ENCODE measurements around the gene UBE2S.

The UBE2S gene

DNA sequence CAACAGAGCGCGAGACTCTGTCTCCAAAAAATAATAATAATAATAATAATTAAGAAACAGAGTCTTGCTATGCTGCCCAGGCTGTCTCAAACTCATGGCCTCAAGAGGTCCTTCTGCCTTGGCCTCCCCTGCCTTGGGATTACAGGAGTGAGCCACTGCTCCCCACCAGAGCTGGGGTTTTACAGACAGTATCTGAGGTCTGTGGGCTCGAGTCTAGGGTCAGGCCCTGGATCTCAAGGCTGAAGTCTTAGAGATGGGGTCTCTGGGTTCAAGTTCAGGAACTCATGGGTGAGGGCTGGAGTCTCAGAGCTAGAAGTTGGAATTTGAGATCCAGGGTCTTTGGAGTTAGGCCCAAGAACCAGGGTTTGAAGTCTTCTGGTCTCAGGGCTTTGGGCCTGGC is 40.8 kb downstream of the UBE2S start:
- no peak for FAIRE-seq
- no peak for DNase-seq (ENCODE audit: low spot score)

DNA sequence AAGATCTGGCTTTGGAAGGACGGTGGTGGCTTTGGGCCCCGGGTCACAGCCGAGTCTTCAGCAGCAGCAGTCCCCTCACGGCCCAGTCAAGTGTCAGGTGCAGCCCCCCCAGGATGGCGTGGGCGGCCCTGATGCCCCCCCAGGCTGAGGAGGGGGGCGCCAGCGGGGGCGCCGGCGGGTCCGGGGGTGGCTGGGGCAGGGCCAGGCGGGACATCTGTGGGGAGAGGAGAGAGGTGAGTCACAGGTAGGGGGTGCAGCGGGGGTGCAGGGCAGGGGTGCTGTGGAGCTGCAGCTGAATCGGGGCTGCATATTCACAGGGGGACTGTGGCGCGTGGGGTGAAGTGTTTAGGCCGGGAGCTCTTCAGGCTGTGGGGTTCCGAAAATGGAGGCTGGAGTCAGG is 41.6 kb downstream of the UBE2S start:
- FAIRE-seq: no peak
- no peak for DNase-seq (ENCODE audit: low spot score)

DNA sequence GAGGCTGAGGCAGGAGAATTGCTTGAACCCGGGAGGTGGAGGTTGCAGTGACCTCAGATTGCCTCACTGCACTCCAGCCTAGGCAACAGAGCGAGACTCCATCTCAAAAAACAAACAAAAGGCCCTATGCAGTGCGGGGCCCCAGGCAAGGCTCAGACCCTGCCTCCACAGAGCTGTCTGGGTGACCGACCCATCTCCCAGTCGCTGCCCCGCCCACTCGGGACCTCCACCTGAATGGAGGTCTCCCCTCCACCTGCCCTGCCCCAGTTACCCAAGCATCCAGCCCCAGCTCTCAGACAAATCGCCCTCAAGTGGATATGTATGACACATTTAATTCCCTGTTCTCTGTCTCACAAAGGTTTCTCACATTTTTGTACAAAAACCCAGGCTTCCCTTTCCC is 42.3 kb downstream of the UBE2S start:
- FAIRE-seq (no peak), DNase-seq (ENCODE audit: low spot score) (no peak)

GRCh38 chr19:55362990-55363716 is 44.4 kb downstream of the UBE2S start, which contains the start of gene GARIN5B:
Gene GARIN5B (minus strand): TSS chr19:55363260. CDS start chr19:55363066, 194 bp downstream.
- FAIRE-seq (no peak), DNase-seq (ENCODE audit: low spot score) (no peak)

- DNase-seq (ENCODE audit: low spot score) (no peak), FAIRE-seq (no peak)
Measured at GRCh38 chr19:55362174-55362989, 45.2 kb downstream of the UBE2S start.

DNA sequence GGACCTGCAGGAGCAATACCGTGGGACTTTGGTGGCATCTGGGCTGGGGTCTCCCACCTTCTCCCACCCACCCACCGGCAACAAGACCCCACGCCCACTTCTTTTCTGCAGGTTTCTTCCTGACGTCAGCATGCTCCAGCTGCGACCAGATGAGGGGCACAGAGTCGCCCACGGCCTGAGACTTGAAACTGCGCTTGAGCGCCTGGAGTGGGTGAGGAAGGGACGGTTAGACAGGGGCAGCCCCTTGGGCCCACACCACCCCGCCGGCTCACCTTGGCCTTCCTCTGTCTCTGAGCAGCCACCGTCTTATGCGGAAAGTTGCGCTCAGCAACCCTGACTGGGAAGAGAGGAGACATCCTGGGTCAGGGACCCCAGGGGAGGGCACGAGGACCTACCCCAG is 46.7 kb downstream of the UBE2S start:
- DNase-seq (ENCODE audit: low spot score): no peak
- no peak for FAIRE-seq

DNA sequence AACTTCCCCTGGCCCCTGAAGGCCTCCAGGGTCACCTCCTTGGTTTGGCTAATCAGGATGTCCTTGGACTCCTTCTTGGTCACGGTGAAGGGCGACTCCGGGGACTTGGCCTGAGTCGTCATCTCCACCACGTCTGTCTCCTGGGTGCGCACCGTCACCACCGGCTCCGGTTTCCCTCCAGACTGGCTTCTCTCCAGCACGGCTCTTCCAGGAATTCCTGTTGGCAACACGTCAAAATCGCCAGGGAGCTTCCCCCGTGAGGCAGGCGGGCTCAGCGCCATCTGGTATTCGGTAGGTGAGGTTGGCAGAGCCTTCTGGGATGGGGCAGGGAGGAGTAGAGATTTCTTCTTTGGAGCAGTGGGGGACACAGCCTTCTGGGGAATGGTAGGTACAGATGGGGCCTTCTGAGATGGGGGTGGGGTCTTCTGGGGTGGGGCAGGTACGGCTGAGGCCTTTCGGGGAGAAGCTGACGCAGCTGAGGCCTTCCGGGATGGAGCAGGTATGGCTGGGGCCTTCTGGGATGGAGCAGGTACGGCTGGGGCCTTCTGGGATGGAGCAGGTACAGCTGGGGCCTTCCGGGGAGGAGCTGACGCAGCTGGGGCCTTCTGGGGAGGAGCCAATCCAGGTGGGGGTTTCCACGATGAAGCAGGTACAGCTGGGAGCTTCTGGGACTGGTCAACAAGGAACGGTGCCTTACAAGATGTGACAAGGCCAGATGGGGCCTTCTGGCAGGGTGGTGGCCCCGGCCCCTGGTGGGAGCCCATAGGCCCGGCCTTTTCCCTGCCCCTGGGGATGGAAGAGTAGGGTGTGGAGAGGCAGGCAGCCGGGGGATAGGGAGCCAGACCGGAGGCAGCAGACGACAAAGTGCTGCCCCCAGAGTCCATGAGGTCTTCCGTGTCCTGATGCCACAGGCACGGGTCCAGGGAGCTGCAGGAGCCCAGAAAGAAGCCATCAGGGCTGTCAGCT is 48.4 kb downstream of the UBE2S start:
- DNase-seq (ENCODE audit: low spot score) (no peak), FAIRE-seq (no peak)

DNA sequence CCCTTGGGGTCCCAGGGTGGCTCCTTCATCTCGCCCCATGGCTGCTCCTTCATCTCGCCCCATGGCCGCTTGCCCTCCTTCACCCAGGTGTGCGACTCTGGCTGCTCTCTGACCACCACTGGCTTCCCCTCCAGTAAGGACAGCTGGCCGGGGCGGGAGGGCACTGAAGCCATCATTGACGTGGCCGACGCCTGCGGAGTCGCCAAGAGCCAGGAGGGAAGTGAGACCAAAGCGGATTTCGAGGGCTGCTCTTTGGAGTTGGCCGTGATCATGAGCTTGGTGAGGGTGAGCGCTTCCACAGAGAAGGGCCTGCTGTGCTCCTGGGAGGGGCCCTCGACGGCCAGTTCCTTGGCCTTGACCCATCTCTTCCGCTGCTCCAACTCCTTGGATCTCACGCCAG is 49.1 kb downstream of the UBE2S start:
- FAIRE-seq (no peak), DNase-seq (ENCODE audit: low spot score) (no peak)

GRCh38 chr19:55355213-55355821 is 52.3 kb downstream of the UBE2S start:
- FAIRE-seq (no peak), DNase-seq (ENCODE audit: low spot score) (no peak)

- no peak for DNase-seq (ENCODE audit: low spot score)
- FAIRE-seq: no peak
Measured at GRCh38 chr19:55354698-55355212, 52.8 kb downstream of the UBE2S start, which contains the start of gene COX6B2. Gene COX6B2 (minus strand): TSS chr19:55354719. CDS start chr19:55354521, 198 bp downstream.

DNA sequence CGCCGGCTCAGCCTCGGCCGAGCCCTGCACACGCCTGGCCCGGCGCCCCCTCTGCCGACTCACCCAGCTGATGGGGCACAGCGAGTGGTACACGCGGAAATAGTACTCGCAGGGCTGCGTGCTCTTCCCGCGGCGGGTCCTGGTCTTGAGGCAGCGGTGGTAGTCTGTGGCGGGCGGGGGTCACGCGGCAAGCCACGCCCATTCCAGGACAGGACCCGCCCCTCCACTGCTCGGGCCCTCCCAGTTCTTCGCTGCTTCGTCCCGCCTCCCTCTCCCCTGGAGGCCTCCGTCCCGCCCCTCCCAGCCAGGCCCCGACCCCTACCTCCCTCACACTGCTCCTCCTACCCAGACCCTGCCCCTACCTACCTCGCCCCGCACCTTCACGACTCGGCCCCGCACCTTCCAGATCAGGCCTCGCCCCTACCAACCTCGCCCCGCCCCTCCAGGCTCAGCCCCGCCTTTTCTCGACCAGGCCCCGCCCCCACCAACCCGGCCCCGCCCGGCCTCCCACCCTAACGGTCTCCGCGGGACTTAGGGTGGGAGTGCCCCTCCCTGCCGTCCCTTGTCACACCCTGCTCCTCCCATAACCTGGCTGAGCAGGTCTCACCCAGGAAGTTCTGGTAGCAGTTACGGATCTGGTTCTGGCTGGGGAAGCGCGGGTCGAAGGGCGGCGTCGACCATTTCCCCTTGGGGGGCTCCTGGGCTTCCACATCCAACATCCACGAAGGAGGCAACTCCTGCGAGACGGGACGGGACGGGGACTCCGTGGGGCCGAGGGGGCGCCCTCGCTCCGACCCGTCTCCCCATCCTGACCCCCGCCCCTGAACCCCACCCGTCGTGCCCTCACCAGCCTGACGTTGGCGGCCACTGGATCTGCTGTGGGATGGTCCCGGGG is 53.5 kb downstream of the UBE2S start:
- DNase-seq (ENCODE audit: low spot score) (no peak), FAIRE-seq (no peak)

GRCh38 chr19:55353356-55353802 is 54.2 kb downstream of the UBE2S start:
- FAIRE-seq: no peak

DNA sequence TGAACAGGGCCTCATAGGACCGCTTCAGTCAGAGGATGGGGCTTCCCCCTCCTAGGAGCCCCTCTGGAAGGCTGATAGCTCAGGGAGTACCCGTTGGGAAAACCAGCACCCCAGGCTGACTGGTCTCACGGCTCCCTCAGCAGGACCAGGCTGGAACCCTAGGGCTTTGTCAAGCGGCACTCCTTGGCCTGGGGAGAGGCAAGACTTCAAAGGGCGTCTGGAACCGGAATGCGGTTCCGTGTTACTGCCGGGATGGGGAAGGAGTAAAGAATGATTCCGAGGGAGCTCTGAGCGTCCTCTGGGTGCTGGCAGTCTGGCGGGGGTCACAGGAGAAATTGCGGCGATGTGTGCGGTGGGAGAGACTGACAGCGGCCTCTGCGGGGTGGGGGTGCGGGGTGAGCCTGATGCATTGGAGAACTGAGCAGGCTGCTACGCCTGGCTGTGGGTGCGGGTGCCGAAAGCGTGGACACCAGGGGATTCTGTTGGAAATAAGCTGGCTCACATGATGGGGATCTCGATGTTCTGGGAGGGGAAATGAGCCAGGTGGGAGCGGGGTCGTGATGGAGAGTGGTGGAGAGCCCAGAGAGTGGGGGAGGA is 54.9 kb downstream of the UBE2S start:
- DNase-seq (ENCODE audit: low spot score) (no peak), FAIRE-seq (no peak)

More at GRCh38 chr19:55353356-55353802, 54.2 kb downstream of the UBE2S start:
- no peak for DNase-seq (ENCODE audit: low spot score)

- DNase-seq (ENCODE audit: low spot score): no peak
- FAIRE-seq: no peak
Measured at GRCh38 chr19:55352040-55352439, 55.5 kb downstream of the UBE2S start.

GRCh38 chr19:55350620-55351315 is 56.8 kb downstream of the UBE2S start:
- DNase-seq (ENCODE audit: low spot score) (no peak), FAIRE-seq (no peak)

All from RCC 7860 (cell line).